HG03159 (cell line): ENCODE data around the gene APP.

Experiments
- ATAC-seq: cut with Tn5 transposase; IDR thresholded peaks from one replicate; pipeline ENCODE4 v1.9.1; 2021; ENCODE audit warnings: mild to moderate bottlenecking, moderate library complexity; ENCODE audit not compliant: unreplicated experiment

The APP gene

GRCh38 chr21:26070822-26071425, 99.6 kb downstream of the APP start:
- ATAC-seq, result no peak

- ATAC-seq, result no peak
These were observed 100.4 kb downstream of the APP start for GRCh38 chr21:26070121-26070520.

GRCh38 chr21:26068776-26069175, 101.8 kb downstream of the APP start:
- ATAC-seq, result no peak

- ATAC-seq, result no peak
These were observed 102.6 kb downstream of the APP start for GRCh38 chr21:26067836-26068594.

GRCh38 chr21:26064506-26064905, 106.1 kb downstream of the APP start:
- no peak for ATAC-seq

- ATAC-seq, result no peak
These were observed 109.1 kb downstream of the APP start for GRCh38 chr21:26061437-26061836.

- no peak for ATAC-seq
These were observed 110.0 kb downstream of the APP start for GRCh38 chr21:26060335-26061115.

GRCh38 chr21:26057477-26058170, 112.9 kb downstream of the APP start:
- no peak for ATAC-seq

GRCh38 chr21:26055841-26056264, 114.7 kb downstream of the APP start:
- ATAC-seq, result no peak

GRCh38 chr21:26055010-26055409, 115.6 kb downstream of the APP start:
- ATAC-seq, result no peak

GRCh38 chr21:26052057-26052456, 118.5 kb downstream of the APP start:
- ATAC-seq, result no peak

GRCh38 chr21:26050857-26051256, 119.7 kb downstream of the APP start:
- no peak for ATAC-seq

GRCh38 chr21:26049803-26050202, 120.8 kb downstream of the APP start:
- no peak for ATAC-seq

- ATAC-seq, result no peak
These were observed 123.1 kb downstream of the APP start for GRCh38 chr21:26047279-26047967.

GRCh38 chr21:26043891-26044290, 126.7 kb downstream of the APP start:
- ATAC-seq, result no peak

GRCh38 chr21:26042181-26042876, 128.2 kb downstream of the APP start:
- ATAC-seq, result no peak

GRCh38 chr21:26041431-26042180, 129.0 kb downstream of the APP start:
- ATAC-seq, result no peak

- no peak for ATAC-seq
These were observed 133.7 kb downstream of the APP start for GRCh38 chr21:26036916-26037315.

GRCh38 chr21:26032263-26032662, 138.3 kb downstream of the APP start:
- no peak for ATAC-seq
